GM12878 (cell line): ENCODE measurements around the gene IFRD2. TPM values are rescaled to one million over a fixed set of nuclear protein-coding genes. Genes with fewer than 3 reads are reported as not detected.

Experiments used
- ATAC-seq: fragments of 200-7000 bp; cut with Tn5 transposase; 3 replicates; pipeline ENCODE4 v1.9.1; 2020; ENCODE audit warnings: mild to moderate bottlenecking, moderate library complexity
- BruUV-seq: library from RNA; stranded (reverse); fragments of 400-500 nt; replicated peaks from 2 replicates; lab custom pipeline; 2021; lab: Mats Ljungman, UMichigan
- CTCF ChIA-PET: fragments of 300-600 bp; sonication (Branson Sonifier 250); formaldehyde crosslinking; extraction: SDS; loops from one replicate; lab custom pipeline; 2021; ENCODE audit warnings: inconsistent platforms; lab: Yijun Ruan, JAX
- POLR2A ChIA-PET: fragments of 350-600 bp; formaldehyde crosslinking; extraction: SDS; loops from one replicate; lab custom pipeline; 2021; ENCODE audit warnings: inconsistent platforms; lab: Charles Lee
- RAD21 ChIA-PET: fragments of 300-600 bp; sonication (Branson Sonifier 250); formaldehyde crosslinking; loops from one replicate; lab custom pipeline; 2023; ENCODE audit warnings: antibody characterized with exemption; ENCODE audit not compliant: unreplicated experiment; lab: Charles Lee
- SMC1A ChIA-PET: fragments of 300-600 bp; sonication (Branson Sonifier 250); formaldehyde crosslinking; loops from one replicate; lab custom pipeline; 2023; ENCODE audit not compliant: unreplicated experiment, uncharacterized antibody; lab: Charles Lee
- DNase-seq: peaks from one replicate; pipeline ENCODE4 v3.0.0-alpha.2; 2011; ENCODE audit warnings: low read depth, low spot score
- FAIRE-seq: peaks from 3 replicates; lab custom pipeline; 2011; peaks lifted over from hg19 to GRCh38; lab: Jason Lieb, UNC
- H2AFZ ChIP-seq: 2 replicates; pipeline ENCODE4 v1.6.0; 2011; ENCODE audit warnings: low read depth, low read length, control low read depth; ENCODE audit not compliant: control insufficient read depth
- H3K27ac ChIP-seq: 2 replicates; pipeline ENCODE4 v1.5.1; 2011; ENCODE audit warnings: control low read depth; ENCODE audit not compliant: control insufficient read depth, insufficient read depth
- H3K27me3 ChIP-seq, 2 experiments: replicated peaks in 1 of 2; 2 replicates each; pipeline versions ENCODE4 v1.6.0 to v1.6.1; 2011; ENCODE audit warnings: low read length in 1 of 2; ENCODE audit not compliant: control insufficient read depth in 2 of 2, insufficient read depth in 2 of 2
- H3K36me3 ChIP-seq, 2 experiments: 2 replicates each; pipeline ENCODE4 v1.5.1; 2011; ENCODE audit warnings: low read length in 1 of 2; ENCODE audit not compliant: control insufficient read depth in 2 of 2, insufficient read depth in 2 of 2
- H3K4me1 ChIP-seq: 2 replicates; pipeline ENCODE4 v1.6.1; 2011; ENCODE audit warnings: mild to moderate bottlenecking, low read length, moderate library complexity, mixed read lengths; ENCODE audit not compliant: control insufficient read depth, insufficient read depth
- H3K4me2 ChIP-seq: 2 replicates; pipeline ENCODE4 v1.6.0; 2011; ENCODE audit warnings: control low read depth; ENCODE audit not compliant: control insufficient read depth, insufficient read depth
- H3K4me3 ChIP-seq: fragments of 200-600 bp; sonication (generic); 2 replicates; pipeline ENCODE4 v1.5.1; 2016
- H3K79me2 ChIP-seq: 2 replicates; pipeline ENCODE4 v1.6.0; 2011; ENCODE audit warnings: low read length; ENCODE audit not compliant: control insufficient read depth, insufficient read depth
- H3K9ac ChIP-seq: 2 replicates; pipeline ENCODE4 v1.8.0; 2011; ENCODE audit warnings: low read length, control low read depth, mixed read lengths; ENCODE audit not compliant: control insufficient read depth, insufficient read depth
- H3K9me3 ChIP-seq: replicated peaks from 3 replicates; pipeline ENCODE4 v1.5.1; 2011; ENCODE audit warnings: mild to moderate bottlenecking, low read length; ENCODE audit not compliant: control insufficient read depth, insufficient read depth
- H4K20me1 ChIP-seq: 2 replicates; pipeline ENCODE4 v1.6.0; 2011; ENCODE audit not compliant: control insufficient read depth, insufficient read depth
- BCLAF1 ChIP-seq: fragments of 450-650 bp; IDR thresholded peaks from 2 replicates; pipeline ENCODE4 v1.6.1; 2017; ENCODE audit warnings: antibody characterized with exemption, mild to moderate bottlenecking, moderate library complexity
- FOXK2 ChIP-seq: fragments of 450-650 bp; IDR thresholded peaks from 2 replicates; pipeline ENCODE4 v1.6.1; 2017; ENCODE audit warnings: mild to moderate bottlenecking, moderate library complexity
- IRF4 ChIP-seq: IDR thresholded peaks from 2 replicates; pipeline ENCODE4 v1.6.1; 2011; ENCODE audit warnings: low read depth, low read length
- MEF2A ChIP-seq: IDR thresholded peaks from 2 replicates; pipeline ENCODE4 v1.6.1; 2011; ENCODE audit warnings: low read depth, mild to moderate bottlenecking, low read length, moderate library complexity; ENCODE audit not compliant: insufficient read depth
- PKNOX1 ChIP-seq: fragments of 450-650 bp; IDR thresholded peaks from 2 replicates; pipeline ENCODE4 v1.6.1; 2016; ENCODE audit warnings: mild to moderate bottlenecking
- RUNX3 ChIP-seq: IDR thresholded peaks from 2 replicates; pipeline ENCODE4 v1.6.1; 2012; ENCODE audit warnings: low read length, inconsistent platforms
- SMARCA5 ChIP-seq: fragments of 450-650 bp; IDR thresholded peaks from 2 replicates; pipeline ENCODE4 v1.6.1; 2017; ENCODE audit warnings: mild to moderate bottlenecking
- SRF ChIP-seq, 2 experiments: IDR thresholded peaks; 2 replicates each; pipeline ENCODE4 v1.6.1; 2011; ENCODE audit warnings: low read depth in 2 of 2, low read length in 2 of 2, mild to moderate bottlenecking in 1 of 2, moderate library complexity in 1 of 2
- ZSCAN29 ChIP-seq: fragments of 450-650 bp; IDR thresholded peaks from 2 replicates; pipeline ENCODE4 v1.6.1; 2017; ENCODE audit warnings: mild to moderate bottlenecking, moderate library complexity
- WGBS: methylation state at CpG from one replicate; pipeline ENCODE4 v1.1.6; 2016; ENCODE audit warnings: low lambda C conversion rate; ENCODE audit not compliant: insufficient replicate concordance, insufficient coverage; ENCODE audit errors: missing lambda C conversion rate; 5-methylcytosine and 5-hydroxymethylcytosine counted together
- in situ Hi-C: fragments of 300-500 bp; cut with MboI; formaldehyde crosslinking; loops from 9 replicates; pipeline ENCODE4 v1.14.3; 2018; ENCODE audit warnings: mixed read lengths
- intact Hi-C: fragments of 100-400 bp; cut with micrococcal nuclease; formaldehyde crosslinking; loops from one replicate; pipeline ENCODE4 v1.14.2; 2022; ENCODE audit not compliant: unreplicated experiment
- polyA plus RNA-seq, 11 experiments: library from polyadenylated mRNA; depleted of rRNA in 4 of 11; unstranded in 6 of 11; stranded (reverse) in 5 of 11; fragments of >200 nt; fragmentation: Nextera tagmentation in 4 of 11; fragmentation: Illumina TruSeq in 1 of 11; extraction: Ambion mirVana in 4 of 11; extraction: Trizol in 1 of 11; gene quantifications; 1 replicate in 1 of 11; 2 replicates in 10 of 11; pipeline versions ENCODE4 v1.2.1 to v1.2.3, GENCODE V29; 2011 to 2016; ENCODE audit warnings: inconsistent platforms in 2 of 11, missing spikeins in 2 of 11, low read depth in 1 of 11
- total RNA-seq, 4 experiments: library from RNA; depleted of rRNA in 3 of 4; stranded (reverse); fragments of >200 nt in 3 of 4; fragmentation: Illumina TruSeq in 1 of 4; extraction: Trizol in 1 of 4; gene quantifications; 2 replicates each; pipeline versions ENCODE4 v1.2.1 to v1.2.3, GENCODE V29; 2013 to 2021

The IFRD2 gene
- total and polyA plus RNA-seq, 10 of the 15 experiments (the other 5 are each of a cell fraction or from before 2014, with no cell fraction given), result 19.1 to 153 (median 80.3) TPM

- no peak for DNase-seq
- H3K9ac ChIP-seq, result peak overlapping the region; percentile 20; the same call in 1 of the 2 replicates
Measured at GRCh38 chr3:50322115-50322385, 29.8 kb upstream of the IFRD2 start.

GRCh38 chr3:50321336-50322114, 29.3 kb upstream of the IFRD2 start:
- H3K4me2 ChIP-seq, result peak overlapping the region; percentile 64
- DNase-seq (peak; percentile 42), ATAC-seq (peak; percentile 91), FAIRE-seq (peak; percentile 87)
- H3K9me3 ChIP-seq, result no peaks in the 10 kb centered on the region
- peaks cover 2 to 4% of the 10 kb centered on the region in 2 experiments; a peak in 2 of 4 replicates for H3K36me3 ChIP-seq
- peaks cover 5% of the 10 kb centered on the region for H3K79me2 ChIP-seq
- RAD21 ChIA-PET, result interaction anchor here (0.6 to 1.6 kb wide), 7 partner anchors 15 to 215 kb away, joined by 3 to 6 read pairs (median 3); partner anchors contain the start of genes HYAL3, IFRD2 and NAA80
- SMC1A ChIA-PET, result interaction anchor here (1.2 kb wide), 1 partner anchor 16 kb away, joined by 3 read pairs; no protein-coding TSS in a partner anchor
- intact Hi-C loops (loop anchor here (1.0 kb wide), 1 partner anchor 22 kb away; the partner anchor contains the start of genes HYAL3 and NAA80), in situ Hi-C loops (no loop called here)
- peak overlapping the region; percentile 88 for H3K27ac ChIP-seq
- CTCF ChIA-PET, result interaction anchor here (0.5 to 5.1 kb wide), 7 partner anchors 15 to 95 kb away, joined by 3 to 72 read pairs (median 3); partner anchors contain the start of genes HYAL3, NAA80 and RASSF1
- POLR2A ChIA-PET, result interaction anchor here (0.5 to 2.0 kb wide), 4 partner anchors 15 to 1732 kb away, joined by 3 to 12 read pairs (median 6); partner anchors contain the start of genes HYAL3 and NAA80
- H3K4me3 ChIP-seq, result peak overlapping the region; percentile 70
- H4K20me1 ChIP-seq, result no peaks in the 10 kb centered on the region
- H2AFZ ChIP-seq, result peak overlapping the region; percentile 92
- peak overlapping the region; percentile 83 for H3K9ac ChIP-seq
- 4% methylated on average over 53 of the region's 59 CpGs for WGBS
- no TSS peak for BruUV-seq
- peaks cover 22% of the 10 kb centered on the region for H3K4me1 ChIP-seq
- H3K27me3 ChIP-seq, result no peaks in the 10 kb centered on the region
- TF ChIP-seq IRF4 (peak; percentile 39; the same call in 1 of the 2 replicates), ZSCAN29 (no peak), PKNOX1 (peak; percentile 10; the same call in 1 of the 2 replicates), FOXK2 (peak; percentile 99), BCLAF1 (peak; percentile 99), SRF (IDR thresholded peaks at IDR 0.05; ENCODE audit: low read depth in 2 of 2, low read length in 2 of 2) (no peak)

More at GRCh38 chr3:50322115-50322385, 29.8 kb upstream of the IFRD2 start:
- CTCF ChIA-PET, result interaction anchor here (0.7 to 5.1 kb wide), 5 partner anchors 14 to 96 kb away, joined by 3 to 72 read pairs (median 3); partner anchors contain the start of genes HYAL3, NAA80 and RASSF1
- TF ChIP-seq MEF2A (no peak), SMARCA5 (0 out of 2 replicates have a peak, but pooled peaks have one; percentile 13), RUNX3 (no peak)
- TF ChIP-seq, all 136 proteins: peak for 1
- Histone ChIP-seq H3K79me2 (peaks cover 10% of the 10 kb centered on the region), H3K4me2 (peak overlapping the region; percentile 64), H3K4me1 (peaks cover 17% of the 10 kb centered on the region), H3K4me3 (peak overlapping the region; percentile 70), H2AFZ (peak overlapping the region; percentile 92), H3K27me3 (no peaks in the 10 kb centered on the region), H3K27ac (peak overlapping the region; percentile 8; the same call in 1 of the 2 replicates), H3K9me3 (no peaks in the 10 kb centered on the region), H4K20me1 (no peaks in the 10 kb centered on the region), H3K36me3 (peaks cover 2 to 4% of the 10 kb centered on the region in 2 experiments; a peak in 2 of 4 replicates)
- WGBS, result 81% methylated on average over 11 of the region's 14 CpGs
- RAD21 ChIA-PET, result interaction anchor here (1.0 to 1.2 kb wide), 2 partner anchors 15 to 30 kb away, joined by 3 read pairs; partner anchors contain the start of gene IFRD2
- in situ Hi-C loops (no loop called here), intact Hi-C loops (no loop called here)
- no TSS peak for BruUV-seq
- POLR2A ChIA-PET, result interaction anchor here (1.2 to 2.0 kb wide), 3 partner anchors 12 to 23 kb away, joined by 3 to 12 read pairs (median 8); partner anchors contain the start of genes HYAL3 and NAA80
- FAIRE-seq (no peak), ATAC-seq (no peak)
- SMC1A ChIA-PET, result interaction anchor here (1.2 kb wide), 1 partner anchor 15 kb away, joined by 3 read pairs; no protein-coding TSS in a partner anchor
